Stimulated activated CD4-positive, alpha-beta T cell treated with anti-CD3 and anti-CD28 coated beads, Interleukin-4, amount 100 ng/mL, for 48 hours (primary cell): ENCODE results near the gene TNFAIP8L3.

Source experiments
- DNase-seq, 2 donors: peaks; one replicate each; pipeline ENCODE4 v3.0.0-alpha.2; 2020; ENCODE audit warnings: low read depth in 2 of 2

The TNFAIP8L3 gene

DNA sequence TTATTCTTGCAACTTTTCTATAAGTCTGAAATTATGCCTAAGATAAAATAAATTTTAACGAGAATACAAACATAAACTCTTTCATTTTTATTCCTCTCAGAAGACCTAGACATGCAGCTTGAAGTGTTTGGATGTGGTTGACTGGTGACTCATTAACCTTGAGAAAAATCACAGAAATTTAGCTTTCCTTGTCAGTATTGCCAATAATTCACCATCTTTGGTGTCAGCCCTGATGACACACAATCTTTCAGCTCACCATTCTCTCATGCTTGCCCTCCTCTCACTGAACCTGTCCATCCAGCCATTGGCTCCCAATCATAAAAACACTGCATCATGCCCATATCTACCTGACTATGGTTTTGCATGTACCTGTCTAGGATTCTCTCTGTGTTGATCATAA lies 22.6 kb upstream of the TNFAIP8L3 start:
- DNase-seq = no peak

DNA sequence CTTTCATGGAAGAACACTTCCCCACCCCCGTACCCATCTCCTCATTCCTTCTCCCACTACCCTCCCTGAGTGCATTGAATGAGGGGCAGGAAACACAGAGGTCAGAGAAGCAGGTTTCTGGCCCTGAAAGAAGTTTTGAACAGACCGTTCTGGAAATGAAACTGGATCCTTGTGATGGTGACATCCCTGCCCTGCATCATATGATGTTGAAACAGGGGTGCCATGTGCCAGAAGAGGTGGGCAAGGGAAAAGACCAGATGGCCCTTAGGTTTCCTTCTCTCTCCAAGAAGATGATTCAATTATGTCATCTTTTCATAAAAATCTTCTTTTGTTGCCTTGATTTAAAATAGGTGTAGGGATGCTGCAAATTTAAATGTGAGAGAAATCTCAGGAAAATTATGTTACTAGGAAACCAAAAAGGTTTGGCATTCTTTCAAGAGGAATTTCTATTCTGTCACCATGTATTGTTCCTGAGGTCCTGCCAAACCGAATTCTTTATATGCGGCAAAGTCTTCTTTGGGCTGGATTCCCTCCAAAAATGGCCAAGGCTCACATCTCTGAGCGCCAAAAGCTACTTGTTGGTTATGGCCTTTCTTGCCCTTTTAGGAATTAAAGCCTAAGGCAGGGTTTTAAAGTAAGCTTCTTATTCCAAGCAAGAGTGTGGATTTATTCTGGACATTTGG lies 19.9 kb upstream of the TNFAIP8L3 start:
- DNase-seq = no peak

DNA sequence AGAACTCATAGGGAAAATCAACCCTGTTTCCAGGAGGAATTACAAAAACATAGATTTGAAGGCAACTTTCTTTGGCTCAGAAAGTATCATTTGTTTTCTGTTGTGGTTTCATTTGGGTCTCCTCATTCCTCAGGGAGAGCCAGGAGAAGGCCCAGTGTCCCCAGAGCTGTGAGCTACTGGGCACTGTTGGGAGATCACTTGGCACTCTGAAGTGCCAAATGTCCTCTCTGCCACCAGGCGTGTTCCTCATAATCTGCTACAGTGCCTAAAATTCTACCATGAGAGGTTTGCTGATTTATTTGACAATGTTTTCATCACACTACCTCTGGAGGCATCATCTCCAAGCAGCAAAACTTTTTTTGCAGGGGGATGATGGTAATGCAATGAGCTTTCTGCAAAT lies 17.4 kb upstream of the TNFAIP8L3 start:
- DNase-seq = no peak

- no peak for DNase-seq
Measured at GRCh38 chr15:51111061-51111460, 16.4 kb upstream of the TNFAIP8L3 start.

- DNase-seq = no peak
Measured at GRCh38 chr15:51110171-51110570, 15.5 kb upstream of the TNFAIP8L3 start.

- DNase-seq = no peak
Measured at GRCh38 chr15:51108933-51109550, 14.3 kb upstream of the TNFAIP8L3 start.

- no peak for DNase-seq
Measured at GRCh38 chr15:51107612-51108011, 12.9 kb upstream of the TNFAIP8L3 start.

GRCh38 chr15:51106481-51106880 lies 11.8 kb upstream of the TNFAIP8L3 start:
- no peak for DNase-seq

GRCh38 chr15:51105430-51106016 lies 10.8 kb upstream of the TNFAIP8L3 start:
- no peak for DNase-seq

- no peak for DNase-seq
Measured at GRCh38 chr15:51104512-51104911, 9.8 kb upstream of the TNFAIP8L3 start.

- DNase-seq = no peak
Measured at GRCh38 chr15:51103330-51103729, 8.6 kb upstream of the TNFAIP8L3 start.

DNA sequence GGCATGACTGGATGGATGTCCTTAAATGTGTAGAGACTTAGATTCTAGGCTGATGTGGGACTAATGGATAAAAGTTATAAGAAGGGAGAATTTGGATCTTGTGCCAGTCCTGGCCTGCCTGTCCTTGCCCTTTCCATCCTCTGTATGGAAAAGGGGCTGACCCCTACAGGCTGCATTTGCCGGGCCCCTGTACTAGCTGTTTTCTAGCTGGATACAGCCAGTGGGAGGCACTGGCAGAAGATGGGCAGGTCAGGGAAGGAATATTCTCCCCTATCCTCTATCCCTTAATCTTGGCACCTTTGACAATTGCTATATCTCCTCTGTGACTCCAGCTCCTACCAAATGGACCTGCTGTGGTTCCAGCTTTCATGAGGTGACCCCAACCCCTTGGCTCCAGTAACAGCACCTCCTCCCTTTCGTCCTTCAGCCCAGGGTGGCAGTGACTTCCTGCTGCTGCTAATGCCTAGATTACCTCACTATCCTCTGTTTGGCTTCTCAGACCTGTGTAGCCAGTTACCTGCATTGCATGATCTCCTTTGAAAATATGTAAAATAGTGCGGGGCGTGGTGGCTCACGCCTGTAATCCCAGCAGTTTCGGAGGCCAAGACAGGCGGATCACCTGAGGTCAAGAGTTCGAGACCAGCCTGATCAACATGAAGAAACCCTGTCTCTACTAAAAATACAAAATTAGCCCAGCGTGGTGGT lies 6.2 kb upstream of the TNFAIP8L3 start:
- no peak for DNase-seq

DNA sequence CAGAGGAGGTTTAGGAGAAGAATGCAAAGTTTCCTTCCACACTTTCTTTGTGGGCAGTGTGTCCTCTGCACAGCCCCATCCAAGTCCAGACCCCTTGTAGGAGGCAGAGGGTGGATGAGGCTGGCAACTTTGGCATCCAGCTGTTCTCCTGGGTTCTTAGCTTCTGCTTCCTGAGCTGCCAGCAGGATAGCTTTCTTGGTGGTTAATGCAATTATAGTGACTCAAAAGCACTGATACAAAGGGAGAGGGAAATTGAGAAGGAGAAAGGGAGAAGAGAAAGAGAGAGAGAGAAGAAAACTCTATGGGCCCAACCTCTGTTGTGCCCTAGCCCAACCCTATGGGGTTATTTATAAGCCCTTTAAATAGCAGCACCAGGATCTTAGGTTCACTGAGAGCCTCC lies 4.5 kb upstream of the TNFAIP8L3 start:
- no peak for DNase-seq

GRCh38 chr15:51098331-51098619 lies 3.6 kb upstream of the TNFAIP8L3 start:
- no peak for DNase-seq

DNA sequence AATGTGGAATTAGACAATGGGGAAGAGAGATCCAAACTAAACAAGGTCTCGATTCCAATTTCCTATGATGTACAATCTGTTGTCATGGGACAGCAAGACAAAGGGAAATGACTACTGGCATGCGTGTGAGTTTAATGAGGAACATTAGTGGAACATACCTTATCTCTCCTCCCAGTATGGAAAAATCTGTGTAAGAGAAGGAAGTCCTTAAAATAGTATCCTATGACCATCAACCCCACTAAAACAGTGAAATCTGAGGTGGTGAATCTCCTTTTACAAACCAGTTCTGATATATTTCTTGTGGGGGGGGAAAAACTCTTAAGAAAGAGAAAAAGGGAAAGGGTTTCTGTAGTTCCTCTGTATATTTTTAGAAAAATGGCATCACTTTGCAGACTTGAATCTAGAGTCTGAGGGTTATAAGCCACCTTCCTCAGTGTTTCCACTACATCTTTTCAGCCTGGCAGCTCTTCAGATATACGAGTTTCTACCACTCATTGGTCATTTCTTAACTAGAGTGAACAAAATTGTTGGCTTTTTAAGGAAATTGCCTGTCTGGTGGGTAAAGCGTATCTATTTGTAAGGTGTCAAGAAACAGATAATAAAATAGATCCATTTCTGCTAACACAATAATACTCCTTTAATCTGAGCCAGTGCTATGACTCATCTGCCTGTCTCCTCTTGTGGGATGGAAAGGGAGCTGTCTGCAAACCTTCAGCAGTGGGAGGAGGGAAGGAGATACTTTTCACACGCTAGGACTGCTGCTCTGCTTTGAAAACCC lies 3.0 kb upstream of the TNFAIP8L3 start:
- no peak for DNase-seq

DNA sequence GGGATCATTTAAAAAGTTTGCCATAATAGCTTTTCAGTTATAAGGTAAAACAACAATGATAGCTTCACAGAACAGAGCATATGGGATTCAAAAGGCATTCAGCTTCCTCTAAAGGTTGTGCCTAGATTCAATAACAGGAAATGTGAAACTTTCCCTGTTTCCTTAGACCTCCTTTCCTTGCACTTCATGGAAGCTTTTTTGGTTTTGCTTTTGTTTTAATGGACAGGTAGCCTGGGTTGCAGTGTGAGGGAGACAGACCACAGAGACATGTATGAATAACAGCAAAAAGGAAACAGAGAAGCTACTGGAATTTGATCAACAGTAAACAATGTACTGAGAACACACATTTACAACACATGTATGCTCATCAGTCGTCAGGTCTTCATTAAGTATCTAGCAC lies 2.3 kb upstream of the TNFAIP8L3 start:
- no peak for DNase-seq

DNA sequence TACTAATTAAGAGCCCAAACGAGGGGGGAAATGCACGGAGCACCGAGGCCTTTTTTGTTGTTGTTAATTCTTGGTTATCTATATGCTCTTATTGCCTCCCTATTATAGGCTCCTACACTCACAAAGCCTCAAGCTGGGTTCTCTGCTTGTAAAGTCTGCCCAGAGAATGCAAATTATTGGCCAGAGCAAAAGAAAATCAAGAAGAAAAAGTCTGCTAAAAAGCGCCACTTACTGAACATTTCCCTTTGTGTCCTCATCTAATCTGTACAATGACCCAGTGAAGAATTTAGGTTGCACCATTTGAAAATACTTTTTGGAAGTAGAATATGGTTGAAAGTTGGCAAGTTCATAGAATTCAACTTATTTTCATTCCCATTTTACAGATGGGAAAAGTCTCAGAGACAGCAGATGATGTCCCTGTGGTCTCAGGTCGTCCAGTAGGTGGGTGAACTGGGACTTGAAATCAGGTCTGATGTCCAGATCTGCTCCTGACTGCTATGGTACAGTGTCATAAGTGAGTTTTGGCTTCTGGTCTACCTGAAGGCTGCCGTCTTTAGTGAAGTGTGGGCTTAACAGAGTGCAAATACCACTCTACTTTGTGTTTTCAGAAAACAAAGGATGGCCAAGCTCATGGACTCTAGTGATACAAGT lies 1.1 kb upstream of the TNFAIP8L3 start:
- no peak for DNase-seq

GRCh38 chr15:51093839-51094605 lies 684 bp downstream of the TNFAIP8L3 start:
- DNase-seq = no peak

GRCh38 chr15:51093488-51093838 lies 1.2 kb downstream of the TNFAIP8L3 start:
- DNase-seq = no peak

GRCh38 chr15:51092480-51093040 lies 2.1 kb downstream of the TNFAIP8L3 start:
- DNase-seq = no peak

- no peak for DNase-seq
Measured at GRCh38 chr15:51090753-51091152, 4.0 kb downstream of the TNFAIP8L3 start.
